ENCODE data around the gene CBX8. TPM values are rescaled to one million over a fixed set of nuclear protein-coding genes. Genes with fewer than 3 reads are reported as not detected.

The CBX8 gene
- polyA plus RNA-seq, 2 of the 4 experiments (the other 2 are of a cell fraction), result 1.5 to 13.1 TPM

- TF ChIP-seq KDM5A (IDR thresholded peaks at IDR 0.05), result no peak
- no peak for TF ChIP-seq ESRRA (IDR thresholded peaks at IDR 0.05; ENCODE audit: borderline replicate concordance, low read length)
- TF ChIP-seq PBX3 (IDR thresholded peaks at IDR 0.05), result 0 out of 2 replicates have a peak, but pooled peaks have one; percentile 9
- TF ChIP-seq HOXB13 (CRISPR knock-in tag; IDR thresholded peaks at IDR 0.05; ENCODE audit: low read depth), result no peak
- TF ChIP-seq ZNF302 (CRISPR knock-in tag; IDR thresholded peaks at IDR 0.05), result no peak
- TF ChIP-seq GATA3 (IDR thresholded peaks at IDR 0.05; ENCODE audit: borderline replicate concordance), result no peak; the same call in 1 of the 2 replicates
- no peak for TF ChIP-seq RARB (CRISPR knock-in tag; IDR thresholded peaks at IDR 0.05)
- TF ChIP-seq CTCF (IDR thresholded peaks at IDR 0.05), result peak; percentile 53; the same call in 2 of the 3 replicates
- peak; percentile 23; the same call in 1 of the 3 replicates for TF ChIP-seq SMC3 (IDR thresholded peaks at IDR 0.05)
- TF ChIP-seq ELK1 (IDR thresholded peaks at IDR 0.05; ENCODE audit: low read depth, low read length), result no peak
- TF ChIP-seq MYC (IDR thresholded peaks at IDR 0.05; ENCODE audit: borderline replicate concordance, low read length), result no peak; the same call in 1 of the 2 replicates
- no peak for TF ChIP-seq FOXS1 (CRISPR knock-in tag; IDR thresholded peaks at IDR 0.05)
- no peak for TF ChIP-seq MAZ (IDR thresholded peaks at IDR 0.05; ENCODE audit: borderline replicate concordance, low read depth, low read length)
- no peak for TF ChIP-seq NFE2L2 (conservative IDR thresholded peaks at IDR 0.05; ENCODE audit: low read length)
- TF ChIP-seq RAD21 (conservative IDR thresholded peaks at IDR 0.05 in 1 of 2, IDR thresholded peaks at IDR 0.05 in 1 of 2), result peak in 1 of 2 experiments; percentile 4; a peak in 1 of 5 replicates
- TF ChIP-seq EHMT2 (IDR thresholded peaks at IDR 0.05; ENCODE audit: low read depth), result no peak
- no peak for TF ChIP-seq EHF (CRISPR knock-in tag; IDR thresholded peaks at IDR 0.05)
- no peak for TF ChIP-seq KDM1A (IDR thresholded peaks at IDR 0.05; ENCODE audit: low read depth)
- peak; percentile 68; the same call in 1 of the 2 replicates for TF ChIP-seq PHF8 (IDR thresholded peaks at IDR 0.05; ENCODE audit: borderline replicate concordance, low read depth)
- TF ChIP-seq BCL3 (IDR thresholded peaks at IDR 0.05), result peak; percentile 56; the same call in 1 of the 3 replicates
- no peak for TF ChIP-seq HDAC2 (IDR thresholded peaks at IDR 0.05)
- TF ChIP-seq JUNB (IDR thresholded peaks at IDR 0.05), result no peak
- no peak for TF ChIP-seq SREBF2 (IDR thresholded peaks at IDR 0.05)
- no peak for TF ChIP-seq CBX8 (IDR thresholded peaks at IDR 0.05)
- TF ChIP-seq ATOH8 (CRISPR knock-in tag; IDR thresholded peaks at IDR 0.05; ENCODE audit: low read depth), result no peak
- no peak for TF ChIP-seq NR3C1 (IDR thresholded peaks at IDR 0.05)
- no peak for TF ChIP-seq ZSCAN20 (CRISPR knock-in tag; IDR thresholded peaks at IDR 0.05)
- TF ChIP-seq RCOR1 (IDR thresholded peaks at IDR 0.05; ENCODE audit: low read depth, low read length), result no peak
- no peak for TF ChIP-seq USF2 (IDR thresholded peaks at IDR 0.05)
- TF ChIP-seq HEYL (CRISPR knock-in tag; IDR thresholded peaks at IDR 0.05), result no peak
- TF ChIP-seq ZFP36 (IDR thresholded peaks at IDR 0.05; ENCODE audit: borderline replicate concordance, partially characterized antibody), result no peak
- TF ChIP-seq NPAS2 (CRISPR knock-in tag; IDR thresholded peaks at IDR 0.05; ENCODE audit: borderline replicate concordance), result no peak
- TF ChIP-seq E2F6 (IDR thresholded peaks at IDR 0.05; ENCODE audit: borderline replicate concordance, low read depth), result peak; percentile 84
- no peak for TF ChIP-seq EP300 (IDR thresholded peaks at IDR 0.05)
- TF ChIP-seq POLR2A (IDR thresholded peaks at IDR 0.05; ENCODE audit: low read length), result peak; percentile 14; the same call in 1 of the 2 replicates
- TF ChIP-seq BHLHE40 (IDR thresholded peaks at IDR 0.05; ENCODE audit: low read depth, low read length), result no peak
- no peak for TF ChIP-seq TFCP2L1 (CRISPR knock-in tag; IDR thresholded peaks at IDR 0.05)
Measured at GRCh38 chr17:79777120-79777893, 19.6 kb downstream of the CBX8 start (continued).
